GM21737 (cell line): Measurements from ENCODE around the gene ZC3H10.
"Not testable (repeated sequence)": the region's sequence is repeated elsewhere in the genome, so short reads cannot be mapped to it uniquely, and the experiment has no call there.

Experiments used
- ATAC-seq: cut with Tn5 transposase; IDR thresholded peaks from one replicate; pipeline ENCODE4 v1.9.1; 2021; ENCODE audit warnings: mild to moderate bottlenecking, moderate library complexity; ENCODE audit not compliant: unreplicated experiment

ZC3H10 gene

DNA sequence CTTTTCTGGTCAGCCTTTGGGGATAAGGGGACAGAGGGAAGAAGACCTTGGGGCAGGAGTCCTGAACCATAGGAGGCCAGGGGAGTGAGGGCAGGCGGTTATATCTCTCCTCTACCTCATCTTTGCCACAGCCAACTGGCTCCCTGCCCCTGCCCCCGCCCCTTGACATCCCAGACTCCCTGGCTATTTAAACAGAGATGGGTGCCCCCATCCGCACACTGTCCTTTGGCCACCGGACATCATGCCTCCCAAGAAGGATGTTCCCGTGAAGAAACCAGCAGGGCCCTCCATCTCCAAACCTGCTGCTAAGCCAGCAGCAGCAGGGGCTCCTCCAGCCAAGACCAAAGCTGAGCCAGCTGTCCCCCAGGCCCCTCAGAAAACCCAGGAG, 35.6 kb downstream of the ZC3H10 start:
- ATAC-seq = no peak

DNA sequence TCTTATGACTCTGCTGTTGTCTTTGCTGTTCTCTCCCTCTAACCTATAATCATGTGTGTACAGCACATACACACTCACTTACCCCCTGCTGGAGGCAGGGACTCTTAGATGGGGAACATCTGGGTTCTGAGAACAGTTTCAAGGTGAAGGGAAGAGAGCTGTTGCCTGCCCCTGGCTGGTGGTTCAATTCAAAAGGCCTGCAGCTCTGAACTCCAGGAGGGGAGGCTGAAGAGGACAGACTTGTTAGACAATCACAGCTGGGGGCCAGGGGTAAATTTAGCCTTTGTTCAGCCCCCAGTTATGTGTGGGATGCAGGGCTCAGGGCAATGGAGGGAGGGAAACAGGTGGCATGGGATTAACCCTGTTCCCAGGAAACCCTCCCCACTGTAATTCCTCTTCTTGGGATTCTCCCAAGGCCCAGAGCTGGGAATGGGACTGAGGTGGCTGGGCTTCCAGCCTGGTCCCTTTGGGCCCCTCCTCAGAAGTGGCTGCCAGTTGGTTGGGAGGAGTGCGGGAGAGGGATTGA, 36.2 kb downstream of the ZC3H10 start:
- ATAC-seq = no peak

GRCh38 chr12:56154818-56155217, 36.8 kb downstream of the ZC3H10 start:
- ATAC-seq = no peak

- ATAC-seq = no peak
Observed at GRCh38 chr12:56155256-56155845, 37.3 kb downstream of the ZC3H10 start.

DNA sequence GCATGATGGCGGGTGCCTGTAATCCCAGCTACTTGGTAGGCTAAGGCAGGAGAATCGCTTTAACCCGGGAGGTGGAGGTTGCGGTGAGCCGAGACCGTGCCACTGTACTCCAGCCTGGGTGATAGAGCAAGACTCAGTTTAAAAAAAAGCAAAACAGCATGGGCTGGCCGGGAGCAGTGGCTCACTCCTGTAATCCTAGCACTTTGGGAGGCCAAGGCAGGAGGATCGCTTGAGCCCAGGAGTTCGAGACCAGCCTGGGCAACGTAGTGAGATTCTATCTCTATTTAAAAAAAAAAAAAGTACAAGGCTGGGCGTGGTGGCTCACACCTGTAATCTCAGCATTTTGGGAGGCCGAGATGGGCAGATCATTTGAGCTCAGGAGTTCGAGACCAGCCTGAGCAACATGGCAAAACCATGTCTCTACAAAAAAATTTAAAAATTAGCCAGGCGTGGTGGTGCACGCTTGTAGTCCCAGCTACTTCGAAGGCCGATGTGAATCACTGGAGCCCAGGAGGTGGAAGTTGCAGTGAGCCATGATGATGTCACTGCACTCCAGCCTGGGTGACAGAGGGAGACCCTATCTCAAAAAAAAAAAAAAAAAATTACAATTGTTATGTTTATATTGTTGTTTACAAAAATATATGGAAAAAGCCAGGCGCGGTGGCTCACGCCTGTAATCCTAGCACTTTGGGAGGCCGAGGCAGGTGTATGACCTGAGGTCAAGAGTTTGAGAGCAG, 38.6 kb downstream of the ZC3H10 start:
- not testable (repeated sequence) for ATAC-seq

- peak; percentile 18 for ATAC-seq
Observed at GRCh38 chr12:56157201-56158028, 39.3 kb downstream of the ZC3H10 start.

GRCh38 chr12:56158029-56158925, 40.2 kb downstream of the ZC3H10 start, which contains the start of gene MYL6:
Gene MYL6 (plus strand): TSS chr12:56158359. CDS start chr12:56158402, 43 bp downstream.
- ATAC-seq = peak; percentile 74

DNA sequence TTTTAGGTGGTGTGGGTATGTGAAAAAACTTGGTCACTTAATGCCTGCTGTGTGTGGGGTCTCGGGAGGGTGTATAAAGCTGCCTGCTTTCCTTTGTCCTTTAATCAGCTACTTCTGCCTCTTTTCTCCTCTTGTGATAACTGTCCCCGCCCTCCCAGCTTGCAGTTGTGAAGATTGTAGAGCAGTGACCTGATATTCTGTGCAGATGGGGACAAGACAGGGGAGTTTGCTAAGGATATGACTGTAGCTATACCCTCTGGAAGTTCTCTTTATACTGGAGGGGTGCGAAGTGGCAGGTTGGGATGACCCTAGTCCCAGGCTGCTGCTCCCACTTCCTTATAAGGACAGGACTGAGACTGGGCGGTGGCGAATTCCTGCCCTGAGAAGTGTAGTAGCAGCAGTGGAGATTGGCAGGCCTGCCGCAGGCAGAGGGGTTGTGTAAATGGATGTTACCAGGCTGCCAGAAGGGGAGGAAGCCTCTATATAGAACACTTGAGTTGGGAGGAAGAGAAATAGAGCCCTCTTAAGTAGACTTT, 40.9 kb downstream of the ZC3H10 start:
- ATAC-seq = no peak

DNA sequence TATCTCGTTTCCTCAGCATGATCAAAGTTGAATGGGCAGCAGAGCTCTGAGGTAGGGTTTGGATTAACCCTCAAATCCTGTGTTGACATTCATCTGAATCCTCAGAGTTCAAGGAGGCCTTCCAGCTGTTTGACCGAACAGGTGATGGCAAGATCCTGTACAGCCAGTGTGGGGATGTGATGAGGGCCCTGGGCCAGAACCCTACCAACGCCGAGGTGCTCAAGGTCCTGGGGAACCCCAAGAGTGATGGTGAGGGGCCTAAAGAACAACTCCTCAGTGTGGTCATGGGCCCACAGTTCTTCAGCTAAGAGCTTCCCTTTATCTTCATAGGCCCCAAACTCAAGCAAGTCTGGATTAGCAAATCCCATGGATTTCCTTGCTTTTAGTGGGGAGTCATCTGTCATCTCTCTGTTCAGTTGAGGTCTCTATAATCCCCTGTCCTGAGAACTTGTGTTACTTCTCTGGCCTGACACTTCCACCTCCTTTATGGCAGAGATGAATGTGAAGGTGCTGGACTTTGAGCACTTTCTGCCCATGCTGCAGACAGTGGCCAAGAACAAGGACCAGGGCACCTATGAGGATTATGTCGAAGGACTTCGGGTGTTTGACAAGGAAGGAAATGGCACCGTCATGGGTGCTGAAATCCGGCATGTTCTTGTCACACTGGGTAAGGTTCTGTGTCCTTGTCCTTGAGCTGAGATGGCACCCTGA, 41.6 kb downstream of the ZC3H10 start:
- ATAC-seq = no peak

- ATAC-seq = no peak
Observed at GRCh38 chr12:56160193-56160763, 42.2 kb downstream of the ZC3H10 start.

DNA sequence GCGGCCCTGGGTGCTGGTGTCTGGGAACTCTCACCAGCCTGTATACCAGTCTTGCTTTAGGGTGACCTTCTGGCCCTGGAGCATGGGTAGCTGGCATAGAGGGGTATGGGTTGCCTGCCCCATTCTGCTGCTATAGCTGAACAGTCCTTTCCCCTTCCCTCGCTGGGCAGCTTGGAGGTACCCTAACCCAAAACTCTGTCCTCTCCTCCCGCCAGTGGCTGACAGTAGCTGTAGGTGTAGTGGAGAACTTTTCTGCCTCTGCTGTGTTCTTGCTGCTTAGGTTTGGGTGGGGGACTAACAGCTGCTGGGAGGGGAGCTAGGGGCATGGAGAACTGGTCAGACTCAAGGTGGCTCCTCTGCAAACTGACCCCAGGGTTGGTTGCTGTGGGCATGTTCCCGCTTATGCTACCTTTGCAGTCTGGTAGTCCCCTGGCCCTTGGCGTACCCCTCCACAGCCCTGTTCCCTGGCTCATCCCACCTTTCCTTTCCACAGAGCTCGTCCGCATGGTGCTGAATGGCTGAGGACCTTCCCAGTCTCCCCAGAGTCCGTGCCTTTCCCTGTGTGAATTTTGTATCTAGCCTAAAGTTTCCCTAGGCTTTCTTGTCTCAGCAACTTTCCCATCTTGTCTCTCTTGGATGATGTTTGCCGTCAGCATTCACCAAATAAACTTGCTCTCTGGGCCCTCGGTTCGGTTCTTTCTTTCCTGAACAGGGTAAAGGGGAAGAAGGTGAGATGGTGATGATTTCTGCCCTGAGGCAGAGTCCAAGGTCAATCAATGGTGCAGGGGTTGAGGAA, 43.0 kb downstream of the ZC3H10 start:
- ATAC-seq = no peak

- no peak for ATAC-seq
Observed at GRCh38 chr12:56161690-56162351, 43.8 kb downstream of the ZC3H10 start.

GRCh38 chr12:56162468-56163290, 44.6 kb downstream of the ZC3H10 start:
- no peak for ATAC-seq

DNA sequence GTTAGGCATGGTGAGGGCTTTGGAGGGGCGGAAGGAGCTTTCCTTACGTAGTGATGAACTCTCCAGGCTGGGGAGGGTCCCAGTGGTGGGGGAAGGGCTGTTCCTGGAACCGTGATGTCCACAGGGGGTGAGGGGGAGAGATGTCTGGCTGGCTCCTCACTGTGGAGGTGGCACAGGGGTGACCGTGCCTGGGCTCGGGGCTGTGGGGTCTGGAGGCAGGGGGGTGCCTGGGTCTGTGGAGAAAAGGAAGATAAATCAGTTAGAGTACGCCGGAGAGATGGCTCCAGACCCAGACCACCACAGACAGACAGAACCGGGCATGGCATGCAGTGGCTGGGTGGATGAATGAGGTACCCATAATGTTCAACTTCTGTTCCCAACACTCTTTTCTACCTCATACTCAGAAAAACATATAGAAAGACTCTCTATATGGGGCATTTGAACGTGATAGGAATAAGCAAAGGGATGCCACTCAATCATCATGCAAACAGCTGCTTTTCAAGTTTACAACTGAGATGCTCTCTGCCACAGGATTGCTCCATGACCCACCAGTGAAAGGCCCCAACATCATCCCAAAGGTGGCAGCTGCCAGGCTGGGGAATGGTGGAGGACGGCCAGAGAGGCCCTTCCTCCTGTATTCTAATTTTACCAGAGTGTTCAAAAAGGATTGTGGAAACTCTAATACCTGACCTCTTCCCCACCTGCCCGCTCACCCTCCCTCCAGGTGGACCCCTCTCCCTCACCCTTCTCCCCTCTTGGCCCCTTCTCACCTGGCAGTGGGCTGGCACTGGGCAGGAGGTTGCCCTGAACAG, 45.7 kb downstream of the ZC3H10 start:
- ATAC-seq = no peak

DNA sequence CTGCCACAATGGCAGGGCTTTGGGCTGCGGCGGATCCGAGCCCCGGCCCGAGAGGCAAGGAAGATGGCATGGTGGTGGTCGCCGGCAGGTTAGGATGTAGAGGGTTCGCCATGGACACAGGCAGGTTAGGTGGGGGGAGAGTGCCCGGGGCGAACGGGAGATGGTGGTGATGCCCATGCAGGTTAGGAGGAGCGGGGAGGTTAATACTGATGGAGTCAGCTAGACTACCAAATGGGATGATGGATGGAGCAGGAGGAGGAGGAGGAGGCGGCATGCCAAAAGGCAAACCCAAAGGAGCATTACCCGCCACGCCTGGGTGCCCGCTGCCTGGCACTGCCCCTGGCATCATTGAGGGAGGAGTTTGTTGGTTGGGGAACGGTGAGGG, 46.3 kb downstream of the ZC3H10 start:
- ATAC-seq = no peak

DNA sequence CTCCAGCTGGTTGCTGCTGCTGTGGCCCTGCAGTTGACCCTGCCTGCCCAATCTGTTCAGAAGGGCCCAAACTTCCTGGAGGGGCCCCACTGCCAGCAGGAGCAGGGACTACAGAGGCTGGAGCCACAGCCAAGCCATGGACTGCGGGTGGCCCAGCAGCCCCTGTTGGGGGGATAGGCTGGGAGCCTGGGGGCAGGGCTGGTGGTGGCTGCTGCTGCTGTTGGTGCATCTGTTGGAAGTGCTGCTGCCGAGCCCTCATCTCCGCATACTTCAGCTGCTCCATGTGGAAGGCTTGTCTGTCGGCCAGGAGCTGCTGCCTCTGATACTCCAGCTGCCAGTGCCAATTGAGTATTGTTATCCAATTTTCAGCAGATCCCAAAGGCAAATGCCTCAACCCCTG, 47.3 kb downstream of the ZC3H10 start:
- ATAC-seq = no peak
